H1 (cell line): ENCODE measurements around the gene SH2B2. TPM values are rescaled to one million over a fixed set of nuclear protein-coding genes. Genes with fewer than 3 reads are reported as not detected.

Experiments
- CHD1 ChIP-seq: IDR thresholded peaks from 2 replicates; pipeline ENCODE4 v1.6.1; 2012; ENCODE audit warnings: low read depth, low read length, improper control_type of control experiment
- CHD7 ChIP-seq: fragments of 300-600 bp; sonication (generic); IDR thresholded peaks from 2 replicates; pipeline ENCODE4 v1.7.1; 2012; ENCODE audit warnings: low read length, moderate library complexity, mild to moderate bottlenecking, inconsistent platforms; ENCODE audit not compliant: insufficient replicate concordance
- CTCF ChIP-seq, 3 experiments: IDR thresholded peaks; 1 replicate in 2 of 3; 2 replicates in 1 of 3; pipeline versions ENCODE4 v1.5.1 to v1.6.1; 2011; ENCODE audit warnings: low read length in 3 of 3, mild to moderate bottlenecking in 3 of 3, inconsistent platforms in 2 of 3, low read depth in 1 of 3, moderate library complexity in 1 of 3; ENCODE audit not compliant: insufficient read depth in 1 of 3; ENCODE audit errors: control extremely low read depth in 1 of 3
- NRF1 ChIP-seq: IDR thresholded peaks from 2 replicates; pipeline ENCODE4 v1.6.1; 2011; ENCODE audit warnings: mild to moderate bottlenecking, low read depth, low read length, improper control_type of control experiment
- POU5F1 ChIP-seq: IDR thresholded peaks from 2 replicates; pipeline ENCODE4 v1.6.1; 2011; ENCODE audit warnings: low read depth, mild to moderate bottlenecking, low read length, moderate library complexity
- SP4 ChIP-seq: IDR thresholded peaks from 2 replicates; pipeline ENCODE4 v1.6.1; 2012; ENCODE audit warnings: low read length, inconsistent platforms
- USF2 ChIP-seq: IDR thresholded peaks from 2 replicates; pipeline ENCODE4 v1.6.1; 2011; ENCODE audit warnings: low read length, improper control_type of control experiment
- polyA plus RNA-seq, 7 experiments: library from polyadenylated mRNA; depleted of rRNA in 3 of 7; stranded (reverse) in 5 of 7; unstranded in 2 of 7; fragments of >200 nt in 5 of 7; fragments of 200-250 nt in 2 of 7; gene quantifications; 1 replicate in 5 of 7; 2 replicates in 1 of 7; 4 replicates in 1 of 7; pipeline versions ENCODE4 v1.2.1 to v1.2.3, GENCODE V29; 2011 to 2013; ENCODE audit warnings: missing spikeins in 2 of 7, mixed read lengths in 2 of 7
- total RNA-seq: library from RNA; stranded (reverse); fragmentation: NEBNext Ultra II Directional; extraction: Animal tissue kit (Norgen Biotek cat#: 25700); gene quantifications from 2 replicates; pipeline ENCODE4 v1.2.1, GENCODE V29; 2021

The SH2B2 gene
- total and polyA plus RNA-seq, 2 of the 8 experiments (the other 6 are each of a cell fraction or from before 2014, with no cell fraction given), result 11.5 to 18.7 TPM

GRCh38 chr7:102270178-102270887 lies 16.3 kb upstream of the SH2B2 start (continued):
- no peak for TF ChIP-seq CHD7
- no peak for TF ChIP-seq NRF1
- TF ChIP-seq POU5F1, result no peak
- no peak for TF ChIP-seq USF2
- no peak for TF ChIP-seq CTCF (IDR thresholded peaks at IDR 0.05; ENCODE audit: control extremely low read depth in 1 of 3, insufficient read depth in 1 of 3, low read depth in 1 of 3, low read length in 3 of 3)
- no peak for TF ChIP-seq CHD1
- TF ChIP-seq SP4, result no peak
